HepG2 (cell line): Measurements from ENCODE around the gene ZBTB25. TPM values are rescaled to one million over a fixed set of nuclear protein-coding genes. Genes with fewer than 3 reads are reported as not detected.

ENCODE experiments used
- ATM ChIP-seq: fragments of 450-650 bp; IDR thresholded peaks from 2 replicates; pipeline ENCODE4 v1.7.1; 2017; ENCODE audit warnings: mild to moderate bottlenecking, borderline replicate concordance
- DNMT3B ChIP-seq: conservative IDR thresholded peaks from 2 replicates; pipeline ENCODE4 v1.6.1; 2016; ENCODE audit warnings: missing biosample characterization, control low read depth
- DR1 ChIP-seq: sonication (generic); formaldehyde crosslinking; IDR thresholded peaks from 2 replicates; pipeline ENCODE4 v1.8.0; 2021; ENCODE audit warnings: mild to moderate bottlenecking, missing genetic modification reagents, inconsistent platforms
- KDM2A ChIP-seq: sonication (generic); formaldehyde crosslinking; IDR thresholded peaks from 2 replicates; pipeline ENCODE4 v1.4.0; 2020; ENCODE audit warnings: low read depth, missing genetic modification reagents, borderline replicate concordance
- KLF13 ChIP-seq: sonication (generic); formaldehyde crosslinking; IDR thresholded peaks from 2 replicates; pipeline ENCODE4 v1.4.0; 2020; ENCODE audit warnings: mild to moderate bottlenecking, missing genetic modification reagents
- MATR3 ChIP-seq: sonication (generic); formaldehyde crosslinking; IDR thresholded peaks from 2 replicates; pipeline ENCODE4 v1.4.0; 2020; ENCODE audit warnings: missing genetic modification reagents
- MYC ChIP-seq: sonication (generic); formaldehyde crosslinking; IDR thresholded peaks from 2 replicates; pipeline ENCODE4 v1.9.0; 2021; ENCODE audit warnings: missing genetic modification reagents, borderline replicate concordance
- NBN ChIP-seq: fragments of 450-650 bp; conservative IDR thresholded peaks from 2 replicates; pipeline ENCODE4 v1.6.1; 2017
- REL ChIP-seq: sonication (generic); formaldehyde crosslinking; conservative IDR thresholded peaks from 2 replicates; pipeline ENCODE4 v1.8.0; 2022; ENCODE audit warnings: mild to moderate bottlenecking, missing genetic modification reagents, moderate library complexity
- RXRA ChIP-seq: sonication (generic); formaldehyde crosslinking; IDR thresholded peaks from 2 replicates; pipeline ENCODE4 v1.5.1; 2020; ENCODE audit warnings: missing genetic modification reagents
- SP5 ChIP-seq: IDR thresholded peaks from 2 replicates; pipeline ENCODE4 v1.6.1; 2016; ENCODE audit warnings: low read depth, borderline replicate concordance
- ZNF205 ChIP-seq: IDR thresholded peaks from 2 replicates; pipeline ENCODE4 v1.6.1; 2018; ENCODE audit warnings: missing biosample characterization, missing genetic modification reagents
- ZNF235 ChIP-seq: sonication (generic); formaldehyde crosslinking; IDR thresholded peaks from 2 replicates; pipeline ENCODE4 v1.8.1; 2023; ENCODE audit warnings: mild to moderate bottlenecking, missing genetic modification reagents, borderline replicate concordance
- ZNF3 ChIP-seq: IDR thresholded peaks from 2 replicates; pipeline ENCODE4 v1.7.0; 2017; ENCODE audit warnings: inconsistent platforms
- ZNF441 ChIP-seq: sonication (generic); formaldehyde crosslinking; IDR thresholded peaks from 2 replicates; pipeline ENCODE4 v1.7.0; 2021; ENCODE audit warnings: missing genetic modification reagents, borderline replicate concordance
- ZNF451 ChIP-seq: sonication (generic); formaldehyde crosslinking; IDR thresholded peaks from 2 replicates; pipeline ENCODE4 v1.5.0; 2020; ENCODE audit warnings: mild to moderate bottlenecking, missing genetic modification reagents
- ZNF607 ChIP-seq: sonication (generic); formaldehyde crosslinking; IDR thresholded peaks from 2 replicates; pipeline ENCODE4 v1.5.1; 2020; ENCODE audit warnings: missing genetic modification reagents, mild to moderate bottlenecking, borderline replicate concordance
- ZNF629 ChIP-seq: sonication (generic); formaldehyde crosslinking; conservative IDR thresholded peaks from 2 replicates; pipeline ENCODE4 v1.5.0; 2020; ENCODE audit warnings: missing genetic modification reagents
- ZNF761 ChIP-seq: sonication (generic); formaldehyde crosslinking; conservative IDR thresholded peaks from 2 replicates; pipeline ENCODE4 v1.4.0; 2020; ENCODE audit warnings: mild to moderate bottlenecking, missing genetic modification reagents
- ZNF83 ChIP-seq: sonication (generic); formaldehyde crosslinking; IDR thresholded peaks from 2 replicates; pipeline ENCODE4 v1.4.0; 2020; ENCODE audit warnings: missing genetic modification reagents, mild to moderate bottlenecking, borderline replicate concordance
- polyA plus RNA-seq, 8 experiments: library from polyadenylated mRNA; depleted of rRNA in 3 of 8; stranded (reverse) in 7 of 8; unstranded in 1 of 8; fragments of >200 nt; fragmentation: Illumina TruSeq in 4 of 8; extraction: Trizol in 4 of 8; gene quantifications; 2 replicates each; pipeline versions ENCODE4 v1.2.1 to v1.2.3, GENCODE V29; 2011 to 2016; ENCODE audit warnings: low read depth in 4 of 8, missing spikeins in 1 of 8, mixed read lengths in 1 of 8; ENCODE audit not compliant: insufficient read depth in 1 of 8
- total RNA-seq, 5 experiments: library from RNA; depleted of rRNA; stranded (reverse); fragments of >200 nt; fragmentation: Illumina TruSeq; extraction: Trizol; gene quantifications; 2 replicates each; pipeline ENCODE4 v1.2.3, GENCODE V29; 2016; ENCODE audit warnings: low read depth in 1 of 5
- TF ChIP-seq, protein P1 (sequence below): sonication (generic); formaldehyde crosslinking; IDR thresholded peaks from 2 replicates; pipeline ENCODE4 v1.4.0; 2020; ENCODE audit warnings: low read depth, missing genetic modification reagents
- TF ChIP-seq, protein P2 (sequence below): sonication (generic); formaldehyde crosslinking; IDR thresholded peaks from 2 replicates; pipeline ENCODE4 v1.4.0; 2020; ENCODE audit warnings: missing genetic modification reagents
- TF ChIP-seq, protein P3 (sequence below): sonication (generic); formaldehyde crosslinking; IDR thresholded peaks from 2 replicates; pipeline ENCODE4 v1.4.0; 2020; ENCODE audit warnings: missing genetic modification reagents
- TF ChIP-seq, protein P4 (sequence below): sonication (generic); formaldehyde crosslinking; IDR thresholded peaks from 2 replicates; pipeline ENCODE4 v1.4.0; 2020; ENCODE audit warnings: missing genetic modification reagents

ZBTB25 gene
- total and polyA plus RNA-seq, 2 of the 13 experiments (the other 11 are each of a cell fraction or from before 2014, with no cell fraction given): 3.5 to 7.6 TPM

DNA sequence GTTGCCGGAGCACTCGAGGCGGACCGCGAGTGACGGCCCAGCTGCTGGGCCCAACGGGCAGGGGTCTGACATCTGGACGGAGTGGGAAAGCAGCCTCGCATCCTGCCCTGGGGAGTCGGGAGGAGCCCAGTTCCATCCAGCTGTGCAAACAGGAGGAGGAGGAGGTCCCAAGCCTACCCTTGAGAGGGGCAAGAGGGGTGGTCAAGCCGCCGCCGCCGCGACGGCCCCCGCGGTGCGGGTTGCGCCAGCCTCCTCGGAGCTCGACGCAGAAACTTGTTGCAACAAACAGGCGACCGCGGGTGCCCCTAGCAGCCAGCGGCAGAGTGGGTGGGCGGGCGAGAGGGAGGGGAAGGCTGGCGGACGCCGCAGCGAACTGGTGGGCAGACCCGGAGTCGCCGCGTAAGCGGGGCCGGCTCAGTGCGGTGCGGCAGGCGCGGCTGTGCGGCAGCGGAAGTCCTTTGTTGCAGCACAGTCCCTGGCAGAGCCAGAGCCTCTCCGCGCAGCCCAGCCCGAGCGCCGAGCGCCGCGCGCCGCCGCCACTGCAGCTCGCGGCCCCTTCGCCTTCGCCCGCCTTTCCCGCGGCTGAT, 765 bp upstream of the ZBTB25 start, which contains the start of gene ZBTB1 (continued):
- TF ChIP-seq ZNF205 (CRISPR knock-in tag) (0 out of 2 replicates have a peak, but pooled peaks have one; percentile 58), RXRA (CRISPR knock-in tag) (peak; percentile 62; the same call in 1 of the 2 replicates), ZNF607 (CRISPR knock-in tag) (0 out of 2 replicates have a peak, but pooled peaks have one; percentile 17), SP5 (peak; percentile 10; the same call in 1 of the 2 replicates), ZNF441 (peak; percentile 28; the same call in 1 of the 2 replicates), ZNF451 (CRISPR knock-in tag) (0 out of 2 replicates have a peak, but pooled peaks have one; percentile 31), ATM (no peak), DR1 (CRISPR knock-in tag) (no peak), ZNF3 (no peak), NBN (no peak), ZNF761 (CRISPR knock-in tag) (peak; percentile 6; the same call in 1 of the 2 replicates), KDM2A (peak; percentile 64), ZNF235 (CRISPR knock-in tag) (no peak), KLF13 (CRISPR knock-in tag) (no peak), MATR3 (no peak), REL (peak; percentile 56; the same call in 1 of the 2 replicates), ZNF83 (CRISPR knock-in tag) (no peak; the same call in 1 of the 2 replicates), DNMT3B (CRISPR knock-in tag) (0 out of 2 replicates have a peak, but pooled peaks have one; percentile 21), MYC (no peak; the same call in 1 of the 2 replicates), ZNF629 (CRISPR knock-in tag) (no peak)
- TF ChIP-seq, protein P1, sequence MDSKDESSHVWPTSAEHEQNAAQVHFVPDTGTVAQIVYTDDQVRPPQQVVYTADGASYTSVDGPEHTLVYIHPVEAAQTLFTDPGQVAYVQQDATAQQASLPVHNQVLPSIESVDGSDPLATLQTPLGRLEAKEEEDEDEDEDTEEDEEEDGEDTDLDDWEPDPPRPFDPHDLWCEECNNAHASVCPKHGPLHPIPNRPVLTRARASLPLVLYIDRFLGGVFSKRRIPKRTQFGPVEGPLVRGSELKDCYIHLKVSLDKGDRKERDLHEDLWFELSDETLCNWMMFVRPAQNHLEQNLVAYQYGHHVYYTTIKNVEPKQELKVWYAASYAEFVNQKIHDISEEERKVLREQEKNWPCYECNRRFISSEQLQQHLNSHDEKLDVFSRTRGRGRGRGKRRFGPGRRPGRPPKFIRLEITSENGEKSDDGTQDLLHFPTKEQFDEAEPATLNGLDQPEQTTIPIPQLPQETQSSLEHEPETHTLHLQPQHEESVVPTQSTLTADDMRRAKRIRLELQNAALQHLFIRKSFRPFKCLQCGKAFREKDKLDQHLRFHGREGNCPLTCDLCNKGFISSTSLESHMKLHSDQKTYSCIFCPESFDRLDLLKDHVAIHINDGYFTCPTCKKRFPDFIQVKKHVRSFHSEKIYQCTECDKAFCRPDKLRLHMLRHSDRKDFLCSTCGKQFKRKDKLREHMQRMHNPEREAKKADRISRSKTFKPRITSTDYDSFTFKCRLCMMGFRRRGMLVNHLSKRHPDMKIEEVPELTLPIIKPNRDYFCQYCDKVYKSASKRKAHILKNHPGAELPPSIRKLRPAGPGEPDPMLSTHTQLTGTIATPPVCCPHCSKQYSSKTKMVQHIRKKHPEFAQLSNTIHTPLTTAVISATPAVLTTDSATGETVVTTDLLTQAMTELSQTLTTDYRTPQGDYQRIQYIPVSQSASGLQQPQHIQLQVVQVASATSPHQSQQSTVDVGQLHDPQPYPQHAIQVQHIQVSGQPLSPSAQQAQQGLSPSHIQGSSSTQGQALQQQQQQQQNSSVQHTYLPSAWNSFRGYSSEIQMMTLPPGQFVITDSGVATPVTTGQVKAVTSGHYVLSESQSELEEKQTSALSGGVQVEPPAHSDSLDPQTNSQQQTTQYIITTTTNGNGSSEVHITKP (CRISPR knock-in tag): peak; percentile 89
- TF ChIP-seq, protein P2, sequence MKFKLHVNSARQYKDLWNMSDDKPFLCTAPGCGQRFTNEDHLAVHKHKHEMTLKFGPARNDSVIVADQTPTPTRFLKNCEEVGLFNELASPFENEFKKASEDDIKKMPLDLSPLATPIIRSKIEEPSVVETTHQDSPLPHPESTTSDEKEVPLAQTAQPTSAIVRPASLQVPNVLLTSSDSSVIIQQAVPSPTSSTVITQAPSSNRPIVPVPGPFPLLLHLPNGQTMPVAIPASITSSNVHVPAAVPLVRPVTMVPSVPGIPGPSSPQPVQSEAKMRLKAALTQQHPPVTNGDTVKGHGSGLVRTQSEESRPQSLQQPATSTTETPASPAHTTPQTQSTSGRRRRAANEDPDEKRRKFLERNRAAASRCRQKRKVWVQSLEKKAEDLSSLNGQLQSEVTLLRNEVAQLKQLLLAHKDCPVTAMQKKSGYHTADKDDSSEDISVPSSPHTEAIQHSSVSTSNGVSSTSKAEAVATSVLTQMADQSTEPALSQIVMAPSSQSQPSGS (CRISPR knock-in tag): no peak
- TF ChIP-seq, protein P3, sequence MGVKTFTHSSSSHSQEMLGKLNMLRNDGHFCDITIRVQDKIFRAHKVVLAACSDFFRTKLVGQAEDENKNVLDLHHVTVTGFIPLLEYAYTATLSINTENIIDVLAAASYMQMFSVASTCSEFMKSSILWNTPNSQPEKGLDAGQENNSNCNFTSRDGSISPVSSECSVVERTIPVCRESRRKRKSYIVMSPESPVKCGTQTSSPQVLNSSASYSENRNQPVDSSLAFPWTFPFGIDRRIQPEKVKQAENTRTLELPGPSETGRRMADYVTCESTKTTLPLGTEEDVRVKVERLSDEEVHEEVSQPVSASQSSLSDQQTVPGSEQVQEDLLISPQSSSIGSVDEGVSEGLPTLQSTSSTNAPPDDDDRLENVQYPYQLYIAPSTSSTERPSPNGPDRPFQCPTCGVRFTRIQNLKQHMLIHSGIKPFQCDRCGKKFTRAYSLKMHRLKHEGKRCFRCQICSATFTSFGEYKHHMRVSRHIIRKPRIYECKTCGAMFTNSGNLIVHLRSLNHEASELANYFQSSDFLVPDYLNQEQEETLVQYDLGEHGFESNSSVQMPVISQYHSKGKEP (CRISPR knock-in tag): no peak
- TF ChIP-seq, protein P4, sequence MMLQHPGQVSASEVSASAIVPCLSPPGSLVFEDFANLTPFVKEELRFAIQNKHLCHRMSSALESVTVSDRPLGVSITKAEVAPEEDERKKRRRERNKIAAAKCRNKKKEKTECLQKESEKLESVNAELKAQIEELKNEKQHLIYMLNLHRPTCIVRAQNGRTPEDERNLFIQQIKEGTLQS (CRISPR knock-in tag): no peak
